PC-9 (cell line): Measurements from ENCODE around the gene UBE2D3.

Experiments
- CTCF ChIP-seq: fragments of 200-600 bp; sonication (generic); conservative IDR thresholded peaks from 2 replicates; pipeline ENCODE4 v1.6.1; 2017; ENCODE audit warnings: mixed run types, antibody characterized with exemption, mild to moderate bottlenecking, moderate library complexity
- EZH2 ChIP-seq: fragments of 200-600 bp; sonication (generic); IDR thresholded peaks from 2 replicates; pipeline ENCODE4 v1.8.0; 2017; ENCODE audit warnings: antibody characterized with exemption, low read depth

GRCh38 chr4:102780476-102781144 is 46.7 kb downstream of the UBE2D3 start:
- TF ChIP-seq CTCF, result no peak
- TF ChIP-seq EZH2, result no peak
